Upper lobe of left lung (tissue), 4 donors: ENCODE measurements around the gene TEX35.

Experiments
- POLR2A ChIP-seq, 4 donors: fragments of 450-650 bp; IDR thresholded peaks; one replicate each; pipeline ENCODE4 v1.5.1; 2016 to 2017; ENCODE audit warnings: antibody characterized with exemption in 4 of 4, mild to moderate bottlenecking in 2 of 4
- POLR2AphosphoS5 ChIP-seq, 2 donors: sonication (generic); formaldehyde crosslinking; IDR thresholded peaks; one replicate each; pipeline ENCODE4 v1.5.1; 2017; ENCODE audit warnings: antibody characterized with exemption in 2 of 2

GRCh38 chr1:178483251-178483957 lies 29.5 kb upstream of the TEX35 start:
- no peak for TF ChIP-seq POLR2A (IDR thresholded peaks at IDR 0.05)
- no peak for TF ChIP-seq POLR2AphosphoS5 (IDR thresholded peaks at IDR 0.05)
